ENCODE results near the gene EPN1.

EPN1 gene

DNA sequence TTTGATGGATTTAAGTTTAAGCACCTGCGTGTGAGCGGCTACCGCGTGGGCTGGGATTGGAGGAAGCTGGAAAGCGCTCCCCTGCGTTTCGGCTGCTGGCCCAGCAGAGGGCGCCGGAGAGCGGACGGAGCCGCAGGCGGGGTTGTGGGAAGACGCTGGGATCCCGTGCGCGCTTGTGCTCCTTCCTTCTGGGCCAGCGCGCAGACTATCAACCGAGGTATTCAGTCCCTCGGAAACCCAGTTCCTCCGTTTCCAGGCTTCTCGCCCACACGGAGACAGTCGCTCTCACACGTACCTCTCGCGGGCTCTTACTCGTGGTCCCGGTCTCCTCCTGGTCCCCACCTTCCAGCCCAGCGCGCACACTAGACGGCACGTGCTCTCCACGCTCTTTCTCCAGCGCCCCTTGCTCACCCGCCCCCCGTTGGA is 28.8 kb downstream of the EPN1 start:
- Histone ChIP-seq H3K4me3 (ENCODE audit: low read length in 2 of 2) (no peak overlapping the region), H3K4me1 (ENCODE audit: control insufficient read depth in 2 of 2, insufficient read depth in 1 of 2, low read depth in 1 of 2, low read length in 2 of 2) (no peaks in the 10 kb centered on the region), H2BK12ac (ENCODE audit: low read length) (no peak overlapping the region), H3K9ac (ENCODE audit: low read depth, low read length, poor library complexity) (no peak overlapping the region), H3K36me3 (replicated peaks in 1 of 2; ENCODE audit: control insufficient read depth in 2 of 2, insufficient read depth in 2 of 2, low read length in 2 of 2) (peaks cover 2 to 21% of the 10 kb centered on the region in 2 donors), H3K4ac (ENCODE audit: low read length) (no peak overlapping the region), H3K27me3 (ENCODE audit: control insufficient read depth in 3 of 3, insufficient read depth in 3 of 3, low read depth in 1 of 3, low read length in 3 of 3) (peaks cover 0 to 2% (median 0%) of the 10 kb centered on the region in 3 experiments), H3K4me2 (ENCODE audit: insufficient read depth, low read length, poor library complexity, severe bottlenecking) (no peak overlapping the region), H2AK5ac (ENCODE audit: low read depth, low read length) (no peak overlapping the region), H2BK120ac (ENCODE audit: low read depth, low read length) (no peak overlapping the region), H2BK15ac (ENCODE audit: low read length) (no peak overlapping the region), H3K23ac (ENCODE audit: low read depth, low read length, poor library complexity) (no peak overlapping the region), H3K79me1 (ENCODE audit: low read depth, low read length) (peaks cover 2% of the 10 kb centered on the region), H3K18ac (ENCODE audit: low read length) (no peak overlapping the region), H4K91ac (ENCODE audit: low read depth, low read length, poor library complexity) (no peak overlapping the region), H2BK5ac (ENCODE audit: low read length) (peak overlapping the region; percentile 60), H4K8ac (ENCODE audit: low read depth, low read length) (no peak overlapping the region), H2AFZ (ENCODE audit: low read length) (no peak overlapping the region), H3K9me3 (replicated peaks in 1 of 2; ENCODE audit: control insufficient read depth in 2 of 2, insufficient read depth in 1 of 2, low read depth in 1 of 2, low read length in 2 of 2) (peaks cover 0 to 29% of the 10 kb centered on the region in 2 donors), H3K27ac (replicated peaks; ENCODE audit: low read length) (no peak overlapping the region), H3K14ac (ENCODE audit: low read length) (no peak overlapping the region)
- DNase-seq (ENCODE audit: low spot score) = no peak
- no CpG with 5 or more reads among the region's 38 CpGs for WGBS, 2 donors (ENCODE audit: extremely low coverage in 2 of 2, insufficient read length in 2 of 2, insufficient replicate concordance in 1 of 2)

GRCh38 chr19:55704494-55705245 is 29.6 kb downstream of the EPN1 start:
- no peak overlapping the region for H2AFZ ChIP-seq (ENCODE audit: low read length)
- H2BK120ac ChIP-seq (ENCODE audit: low read depth, low read length) = no peak overlapping the region
- DNase-seq (ENCODE audit: low spot score) = no peak
- H3K4me3 ChIP-seq (ENCODE audit: low read length in 2 of 2) = no peak overlapping the region
- H3K4me1 ChIP-seq (ENCODE audit: control insufficient read depth in 2 of 2, insufficient read depth in 1 of 2, low read depth in 1 of 2, low read length in 2 of 2) = no peaks in the 10 kb centered on the region
- no peak overlapping the region for H2BK12ac ChIP-seq (ENCODE audit: low read length)
- peaks cover 0 to 2% (median 0%) of the 10 kb centered on the region in 3 experiments for H3K27me3 ChIP-seq (ENCODE audit: control insufficient read depth in 3 of 3, insufficient read depth in 3 of 3, low read depth in 1 of 3, low read length in 3 of 3)
- no CpG with 5 or more reads among the region's 15 CpGs for WGBS, 2 donors (ENCODE audit: extremely low coverage in 2 of 2, insufficient read length in 2 of 2, insufficient replicate concordance in 1 of 2)
- peaks cover 2% of the 10 kb centered on the region for H3K79me1 ChIP-seq (ENCODE audit: low read depth, low read length)
- H2BK5ac ChIP-seq (ENCODE audit: low read length) = no peak overlapping the region
- H2BK15ac ChIP-seq (ENCODE audit: low read length) = no peak overlapping the region
- peaks cover 2 to 14% of the 10 kb centered on the region in 2 donors for H3K36me3 ChIP-seq (replicated peaks in 1 of 2; ENCODE audit: control insufficient read depth in 2 of 2, insufficient read depth in 2 of 2, low read length in 2 of 2)
- no peak overlapping the region for H4K91ac ChIP-seq (ENCODE audit: low read depth, low read length, poor library complexity)
- no peak overlapping the region for H3K9ac ChIP-seq (ENCODE audit: low read depth, low read length, poor library complexity)
- no peak overlapping the region for H3K23ac ChIP-seq (ENCODE audit: low read depth, low read length, poor library complexity)
- no peak overlapping the region for H3K4me2 ChIP-seq (ENCODE audit: insufficient read depth, low read length, poor library complexity, severe bottlenecking)
- H3K9me3 ChIP-seq (replicated peaks in 1 of 2; ENCODE audit: control insufficient read depth in 2 of 2, insufficient read depth in 1 of 2, low read depth in 1 of 2, low read length in 2 of 2) = peaks cover 0 to 29% of the 10 kb centered on the region in 2 donors
- no peak overlapping the region for H2AK5ac ChIP-seq (ENCODE audit: low read depth, low read length)
- no peak overlapping the region for H3K14ac ChIP-seq (ENCODE audit: low read length)
- no peak overlapping the region for H3K4ac ChIP-seq (ENCODE audit: low read length)
- H3K27ac ChIP-seq (replicated peaks; ENCODE audit: low read length) = no peak overlapping the region
- no peak overlapping the region for H4K8ac ChIP-seq (ENCODE audit: low read depth, low read length)
- no peak overlapping the region for H3K18ac ChIP-seq (ENCODE audit: low read length)

GRCh38 chr19:55705972-55706371 is 30.9 kb downstream of the EPN1 start:
- DNase-seq (ENCODE audit: low spot score) = no peak

DNA sequence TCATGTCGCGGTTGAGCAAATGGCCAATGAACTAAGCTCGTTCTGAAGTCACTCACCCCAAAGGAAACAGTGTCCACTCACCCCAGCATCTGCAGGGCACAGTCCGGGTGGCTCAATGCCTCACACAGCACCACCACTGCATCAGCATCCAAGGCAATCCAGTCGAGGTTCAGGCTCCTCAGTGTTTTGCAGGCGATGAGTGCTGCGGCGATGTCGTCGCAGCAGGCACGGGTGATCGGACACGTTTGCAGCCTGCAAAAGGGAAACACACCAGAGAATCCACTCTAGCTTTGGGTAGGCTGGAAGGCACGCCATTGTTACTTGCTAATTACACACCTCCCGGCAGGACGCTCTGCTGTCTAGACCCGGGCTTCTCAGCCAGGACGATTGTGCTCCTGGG is 36.7 kb downstream of the EPN1 start:
- Histone ChIP-seq H3K4ac (ENCODE audit: low read length) (no peak overlapping the region), H2BK15ac (ENCODE audit: low read length) (no peak overlapping the region), H2BK5ac (ENCODE audit: low read length) (no peak overlapping the region), H2AK5ac (ENCODE audit: low read depth, low read length) (no peak overlapping the region), H4K91ac (ENCODE audit: low read depth, low read length, poor library complexity) (no peak overlapping the region), H2BK120ac (ENCODE audit: low read depth, low read length) (no peak overlapping the region), H2AFZ (ENCODE audit: low read length) (peak overlapping the region; percentile 18), H3K9me3 (replicated peaks in 1 of 2; ENCODE audit: control insufficient read depth in 2 of 2, insufficient read depth in 1 of 2, low read depth in 1 of 2, low read length in 2 of 2) (peaks cover 0 to 33% of the 10 kb centered on the region in 2 donors), H3K18ac (ENCODE audit: low read length) (no peak overlapping the region), H3K4me1 (ENCODE audit: control insufficient read depth in 2 of 2, insufficient read depth in 1 of 2, low read depth in 1 of 2, low read length in 2 of 2) (no peaks in the 10 kb centered on the region), H3K23ac (ENCODE audit: low read depth, low read length, poor library complexity) (no peak overlapping the region), H2BK12ac (ENCODE audit: low read length) (no peak overlapping the region), H3K4me3 (ENCODE audit: low read length in 2 of 2) (peak overlapping the region in 1 of 2 donors; percentile 0), H3K27me3 (ENCODE audit: control insufficient read depth in 3 of 3, insufficient read depth in 3 of 3, low read depth in 1 of 3, low read length in 3 of 3) (peaks cover 0 to 2% (median 0%) of the 10 kb centered on the region in 3 experiments), H3K79me1 (ENCODE audit: low read depth, low read length) (no peaks in the 10 kb centered on the region), H3K9ac (ENCODE audit: low read depth, low read length, poor library complexity) (no peak overlapping the region), H3K27ac (replicated peaks; ENCODE audit: low read length) (no peak overlapping the region), H3K4me2 (ENCODE audit: insufficient read depth, low read length, poor library complexity, severe bottlenecking) (no peak overlapping the region), H4K8ac (ENCODE audit: low read depth, low read length) (no peak overlapping the region), H3K36me3 (replicated peaks in 1 of 2; ENCODE audit: control insufficient read depth in 2 of 2, insufficient read depth in 2 of 2, low read length in 2 of 2) (no peaks in the 10 kb centered on the region), H3K14ac (ENCODE audit: low read length) (no peak overlapping the region)
- no peak for DNase-seq (ENCODE audit: low spot score)
- WGBS, 2 donors (ENCODE audit: extremely low coverage in 2 of 2, insufficient read length in 2 of 2, insufficient replicate concordance in 1 of 2) = no CpG with 5 or more reads among the region's 18 CpGs

More at GRCh38 chr19:55705972-55706371, 30.9 kb downstream of the EPN1 start:
- H3K36me3 ChIP-seq (replicated peaks in 1 of 2; ENCODE audit: control insufficient read depth in 2 of 2, insufficient read depth in 2 of 2, low read length in 2 of 2) = peaks cover 0 to 6% of the 10 kb centered on the region in 2 donors
- no peak overlapping the region for H3K14ac ChIP-seq (ENCODE audit: low read length)
- H3K4me2 ChIP-seq (ENCODE audit: insufficient read depth, low read length, poor library complexity, severe bottlenecking) = no peak overlapping the region
- no peak overlapping the region for H3K23ac ChIP-seq (ENCODE audit: low read depth, low read length, poor library complexity)
- no peak overlapping the region for H2AFZ ChIP-seq (ENCODE audit: low read length)
- H3K4me3 ChIP-seq (ENCODE audit: low read length in 2 of 2) = no peak overlapping the region
- WGBS, 2 donors (ENCODE audit: extremely low coverage in 2 of 2, insufficient read length in 2 of 2, insufficient replicate concordance in 1 of 2) = no CpG with 5 or more reads among the region's 3 CpGs
- H2BK12ac ChIP-seq (ENCODE audit: low read length) = no peak overlapping the region
- no peak overlapping the region for H3K18ac ChIP-seq (ENCODE audit: low read length)
- H3K9ac ChIP-seq (ENCODE audit: low read depth, low read length, poor library complexity) = no peak overlapping the region
- H4K8ac ChIP-seq (ENCODE audit: low read depth, low read length) = no peak overlapping the region
- no peak overlapping the region for H4K91ac ChIP-seq (ENCODE audit: low read depth, low read length, poor library complexity)
- H3K27ac ChIP-seq (replicated peaks; ENCODE audit: low read length) = no peak overlapping the region
- no peak overlapping the region for H2BK5ac ChIP-seq (ENCODE audit: low read length)
- no peak overlapping the region for H2BK120ac ChIP-seq (ENCODE audit: low read depth, low read length)
- no peak overlapping the region for H2BK15ac ChIP-seq (ENCODE audit: low read length)
- no peak overlapping the region for H2AK5ac ChIP-seq (ENCODE audit: low read depth, low read length)
- H3K27me3 ChIP-seq (ENCODE audit: control insufficient read depth in 3 of 3, insufficient read depth in 3 of 3, low read depth in 1 of 3, low read length in 3 of 3) = peaks cover 0 to 2% (median 0%) of the 10 kb centered on the region in 3 experiments
- H3K79me1 ChIP-seq (ENCODE audit: low read depth, low read length) = no peaks in the 10 kb centered on the region
- H3K4me1 ChIP-seq (ENCODE audit: control insufficient read depth in 2 of 2, insufficient read depth in 1 of 2, low read depth in 1 of 2, low read length in 2 of 2) = no peaks in the 10 kb centered on the region
- no peak overlapping the region for H3K4ac ChIP-seq (ENCODE audit: low read length)
- H3K9me3 ChIP-seq (replicated peaks in 1 of 2; ENCODE audit: control insufficient read depth in 2 of 2, insufficient read depth in 1 of 2, low read depth in 1 of 2, low read length in 2 of 2) = peaks cover 0 to 28% of the 10 kb centered on the region in 2 donors

Data from neuronal stem cell (in vitro differentiated cells).